Esophagus muscularis mucosa (tissue), 4 donors: Measurements from ENCODE around the gene CDRT15L2. TPM values are rescaled to one million over a fixed set of nuclear protein-coding genes. Genes with fewer than 3 reads are reported as not detected.
"Not testable (repeated sequence)": the region's sequence is repeated elsewhere in the genome, so short reads cannot be mapped to it uniquely, and the experiment has no call there.

Source experiments
- DNase-seq: peaks from one replicate; pipeline ENCODE4 v3.0.0-alpha.2; 2017; ENCODE audit errors: extremely low spot score
- H3K27ac ChIP-seq, 4 donors: fragments of 200-600 bp; sonication (generic); replicated peaks in 1 of 4; 1 replicate in 3 of 4; 2 replicates in 1 of 4; pipeline ENCODE4 v1.5.1; 2016 to 2019; ENCODE audit warnings: mild to moderate bottlenecking in 1 of 4
- H3K27me3 ChIP-seq, 4 donors: fragments of 200-600 bp; sonication (generic); one replicate each; pipeline versions ENCODE4 v1.5.1 to v1.6.0; 2016 to 2019
- H3K36me3 ChIP-seq, 4 donors: fragments of 200-600 bp; sonication (generic); one replicate each; pipeline ENCODE4 v1.5.1; 2016 to 2019
- H3K4me1 ChIP-seq, 4 donors: fragments of 200-600 bp; sonication (generic); one replicate each; pipeline ENCODE4 v1.5.1; 2016 to 2019
- H3K4me3 ChIP-seq, 4 donors: fragments of 200-600 bp; sonication (generic); 1 replicate in 2 of 4; 2 replicates in 2 of 4; pipeline ENCODE4 v1.5.1; 2016 to 2019; ENCODE audit warnings: mild to moderate bottlenecking in 4 of 4, moderate library complexity in 1 of 4
- H3K9me3 ChIP-seq, 4 donors: fragments of 200-600 bp; sonication (generic); 1 replicate in 3 of 4; 2 replicates in 1 of 4; pipeline ENCODE4 v1.5.1; 2016 to 2019
- CTCF ChIP-seq, 3 experiments: fragments of 200-600 bp in 2 of 3; fragments of 450-650 bp in 1 of 3; sonication (generic) in 2 of 3; IDR thresholded peaks; one replicate each; pipeline ENCODE4 v1.5.1; 2017 to 2019; ENCODE audit warnings: antibody characterized with exemption in 3 of 3, mild to moderate bottlenecking in 2 of 3, moderate library complexity in 1 of 3
- EP300 ChIP-seq: sonication (generic); formaldehyde crosslinking; IDR thresholded peaks from one replicate; pipeline ENCODE4 v1.6.1; 2017; ENCODE audit warnings: antibody characterized with exemption
- POLR2A ChIP-seq: fragments of 450-650 bp; IDR thresholded peaks from one replicate; pipeline ENCODE4 v1.6.1; 2017; ENCODE audit warnings: antibody characterized with exemption, moderate library complexity, mild to moderate bottlenecking, low read depth
- POLR2AphosphoS5 ChIP-seq, 2 donors: sonication (generic); formaldehyde crosslinking; IDR thresholded peaks; one replicate each; pipeline ENCODE4 v1.6.1; 2017; ENCODE audit warnings: antibody characterized with exemption in 2 of 2
- WGBS: methylation state at CpG from one replicate; pipeline ENCODE4 v1.1.5; 2018; 5-methylcytosine and 5-hydroxymethylcytosine counted together
- intact Hi-C: fragments of 100-400 bp; cut with DNase I; formaldehyde crosslinking; loops from one replicate; pipeline ENCODE4 v1.15.1; 2023
- small RNA-seq, 3 donors: library from RNA; depleted of rRNA; stranded (forward); fragments of <200 nt; gene quantifications; one replicate each; pipeline ENCODE3, GENCODE V24; 2016
- total RNA-seq, 4 donors: library from RNA; depleted of rRNA; stranded (reverse); fragments of >200 nt; gene quantifications; one replicate each; pipeline versions ENCODE4 v1.1.0 to v1.2.1, GENCODE V29; 2016

Gene CDRT15L2
- total RNA-seq, 4 donors from 2014 or later = not detected

GRCh38 chr17:20613248-20613647 is 33.7 kb downstream of the CDRT15L2 start:
- intact Hi-C loops = no loop called here
- Histone ChIP-seq H3K4me1 (no peaks in the 10 kb centered on the region), H3K4me3 (no peak overlapping the region), H3K36me3 (no peaks in the 10 kb centered on the region), H3K27ac (no peak overlapping the region), H3K27me3 (no peaks in the 10 kb centered on the region), H3K9me3 (no peaks in the 10 kb centered on the region)
- no peak for DNase-seq
- 86% methylated on average over 9 of the region's 16 CpGs for WGBS
- TF ChIP-seq CTCF (IDR thresholded peaks at IDR 0.05) (no peak), POLR2A (no peak), POLR2AphosphoS5 (IDR thresholded peaks at IDR 0.05) (no peak), EP300 (no peak)

- H3K36me3 ChIP-seq = no peaks in the 10 kb centered on the region
- no peak for TF ChIP-seq EP300
- TF ChIP-seq POLR2A = no peak
- TF ChIP-seq POLR2AphosphoS5 (IDR thresholded peaks at IDR 0.05) = no peak
- no peak for TF ChIP-seq CTCF (IDR thresholded peaks at IDR 0.05)
- no peaks in the 10 kb centered on the region for H3K4me1 ChIP-seq
- no peak for DNase-seq
- intact Hi-C loops = no loop called here
- WGBS = 94% methylated on average over 8 of the region's 13 CpGs
- no peak overlapping the region for H3K4me3 ChIP-seq
- no peak overlapping the region for H3K27ac ChIP-seq
- H3K9me3 ChIP-seq = no peaks in the 10 kb centered on the region
- no peaks in the 10 kb centered on the region for H3K27me3 ChIP-seq
Observed at GRCh38 chr17:20613905-20614304, 34.4 kb downstream of the CDRT15L2 start.

GRCh38 chr17:20615461-20615860 is 35.9 kb downstream of the CDRT15L2 start:
- H3K4me3 ChIP-seq, H3K27ac ChIP-seq, H3K36me3 ChIP-seq, DNase-seq, H3K4me1 ChIP-seq, H3K27me3 ChIP-seq, H3K9me3 ChIP-seq, intact Hi-C loops: not testable (repeated sequence)
- WGBS = 78% methylated on average over 3 of the region's 3 CpGs

Small RNAs within 50 kb of the gene (small RNA-seq; reads per million reads assigned to genes)
- 0 reads per million in 3 donors for gene AC015818.1
- 0 reads per million in 3 donors for gene AC087499.1
- 0 reads per million in 3 donors for gene AC087499.3

Other genes starting within 250 kb of the CDRT15L2 start
- gene LGALS9B, start 112.2 kb upstream of the CDRT15L2 start, total RNA-seq = not detected